Heart right ventricle (tissue), 16 donors: ENCODE measurements around the gene LAX1. TPM values are rescaled to one million over a fixed set of nuclear protein-coding genes. Genes with fewer than 3 reads are reported as not detected.
"Not testable (repeated sequence)": the region's sequence is repeated elsewhere in the genome, so short reads cannot be mapped to it uniquely, and the experiment has no call there.

ENCODE experiments used
- ATAC-seq, 8 donors: fragments of 200-7000 bp; cut with Tn5 transposase; one replicate each; pipeline ENCODE4 v1.9.1; 2020; ENCODE audit warnings: mild to moderate bottlenecking in 8 of 8, moderate library complexity in 8 of 8, moderate number of reproducible peaks in 1 of 8
- DNase-seq, 2 donors: peaks; one replicate each; pipeline ENCODE4 v3.0.0-alpha.2; 2020
- H3K27ac ChIP-seq, 10 donors: fragments of 200-600 bp; sonication (generic) in 2 of 10; one replicate each; pipeline versions ENCODE4 v1.5.0 to v1.8.0; 2020 to 2022; ENCODE audit warnings: mild to moderate bottlenecking in 3 of 10
- H3K27me3 ChIP-seq, 7 donors: fragments of 200-600 bp; one replicate each; pipeline ENCODE4 v1.8.0; 2021 to 2022; ENCODE audit warnings: mild to moderate bottlenecking in 2 of 7
- H3K36me3 ChIP-seq, 9 donors: fragments of 200-600 bp; sonication (generic) in 1 of 9; one replicate each; pipeline versions ENCODE4 v1.5.0 to v1.8.0; 2020 to 2022; ENCODE audit warnings: mild to moderate bottlenecking in 2 of 9
- H3K4me1 ChIP-seq, 9 donors: fragments of 200-600 bp; sonication (generic) in 1 of 9; one replicate each; pipeline versions ENCODE4 v1.5.0 to v1.8.0; 2020 to 2022; ENCODE audit warnings: mild to moderate bottlenecking in 4 of 9
- H3K4me3 ChIP-seq, 10 donors: fragments of 200-600 bp; sonication (generic) in 2 of 10; one replicate each; pipeline versions ENCODE4 v1.5.0 to v1.8.0; 2020 to 2022; ENCODE audit warnings: mild to moderate bottlenecking in 7 of 10, moderate library complexity in 2 of 10
- H3K9me3 ChIP-seq, 11 donors: fragments of 200-600 bp in 10 of 11; sonication (generic) in 2 of 11; one replicate each; pipeline versions ENCODE4 v1.5.0 to v1.8.0; 2013 to 2022; ENCODE audit warnings: mild to moderate bottlenecking in 2 of 11, control low read depth in 1 of 11, moderate library complexity in 1 of 11
- WGBS, 2 donors: extraction: QIAGEN DNeasy Blood & Tissue Kit; methylation state at CpG; one replicate each; pipeline ENCODE4 v1.1.7; 2013; ENCODE audit warnings: inconsistent platforms in 1 of 2; 5-methylcytosine and 5-hydroxymethylcytosine counted together
- intact Hi-C, 10 donors: fragments of 100-400 bp; cut with DNase I; formaldehyde crosslinking; loops; one replicate each; pipeline versions ENCODE4 v1.11.1 to v1.14.2; 2022
- polyA plus RNA-seq, 2 donors: library from polyadenylated mRNA; stranded (reverse); fragments of 200-250 nt; gene quantifications; one replicate each; pipeline ENCODE4 v1.2.3, GENCODE V29; 2013
- total RNA-seq, 10 donors: library from RNA; stranded (reverse); fragmentation: NEBNext Ultra II Directional in 3 of 10; extraction: Animal tissue kit (Norgen Biotek cat#: 25700) in 3 of 10; gene quantifications; one replicate each; pipeline versions ENCODE4 v1.2.1 to v1.2.4, GENCODE V29; 2021 to 2023
- TF ChIP-seq, protein P1 (sequence below), 9 donors: fragments of 200-600 bp; sonication (generic) in 2 of 9; IDR thresholded peaks; one replicate each; pipeline versions ENCODE4 v1.5.0 to v1.8.0; 2021 to 2022; ENCODE audit warnings: antibody characterized with exemption in 9 of 9, mild to moderate bottlenecking in 5 of 9, moderate library complexity in 1 of 9
- donor health status: Arrhythmogenic right ventricular cardiomyopathy.
- donor health status: ischemic (EF 13 %, LVEDD 7.1; RV severe dilation, severe dysfunction).
- donor health status: healthy with polysubstance abuse.
- donor health status: DM: no; HTN: yes; CAD: no.
- donor health status: DM: no; HTN: no; CAD: no.
- donor health status: ischemic (EF 25% LVEDD 6.9; RV normal size, moderate dysfunction).
- donor health status: ischemic (EF 25% LVEDD 5.7; RV mildly dilated, moderate dysfunction).
- donor health status: healthy.
- donor health status: DM: yes; HTN: yes; CAD: no.
- donor health status: Ischemic cardiomyopathy.
- donor health status: ischemic (EF 35%, LVEDD 5.7; RV mildly dilated, moderate dysfunction).
- donor health status: nonischemic (EF 11% LVEDD 7.7; RV severe dilation, severe dysfunction).
- donor health status: DM: yes; HTN: yes; CAD: no.
- donor health status: PGD.
- donor health status: ischemic (EF 29% LVEDD 5.4; RV normal size, mild dysfunction).
- donor health status: nonischemic (EF 23%, LVEDD 6.1; RV moderate dilation, normal function).

The LAX1 gene
- total and polyA plus RNA-seq, 12 donors = 0.03 to 1.3 (median 0.17) TPM; not detected in 2

DNA sequence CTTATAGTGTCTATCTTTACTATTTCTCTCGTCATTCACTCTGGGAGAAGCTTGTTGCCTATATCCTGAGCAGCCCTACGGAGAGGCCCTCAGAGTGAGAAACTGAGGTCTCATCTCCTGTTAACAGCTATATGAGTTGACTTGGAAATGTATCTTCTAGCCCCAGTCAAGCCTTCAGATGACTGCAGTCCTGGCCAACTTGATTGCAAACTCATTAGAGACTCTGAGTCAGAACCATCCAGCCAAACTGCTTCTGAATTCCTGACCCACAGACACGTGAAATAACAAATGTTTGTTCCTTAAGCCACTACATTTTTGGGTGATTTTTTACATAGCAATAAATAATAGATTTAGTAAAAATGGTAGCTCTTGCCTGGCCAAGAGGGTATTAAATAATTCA is 26.5 kb downstream of the LAX1 start:
- DNase-seq (no peak), ATAC-seq (no peak)
- H3K4me3 ChIP-seq = no peak overlapping the region
- H3K4me1 ChIP-seq = peaks cover 0 to 8% (median 2%) of the 10 kb centered on the region in 9 donors
- intact Hi-C loops = loop anchor here in 2 of 10 donors (10.0 kb wide), 3 partner anchors 167 to 1833 kb away; partner anchors contain the start of gene ATP2B4 (in 1 of the 2)
- H3K27me3 ChIP-seq = no peaks in the 10 kb centered on the region
- no peak overlapping the region for H3K27ac ChIP-seq
- H3K36me3 ChIP-seq = no peaks in the 10 kb centered on the region
- TF ChIP-seq, protein P1, sequence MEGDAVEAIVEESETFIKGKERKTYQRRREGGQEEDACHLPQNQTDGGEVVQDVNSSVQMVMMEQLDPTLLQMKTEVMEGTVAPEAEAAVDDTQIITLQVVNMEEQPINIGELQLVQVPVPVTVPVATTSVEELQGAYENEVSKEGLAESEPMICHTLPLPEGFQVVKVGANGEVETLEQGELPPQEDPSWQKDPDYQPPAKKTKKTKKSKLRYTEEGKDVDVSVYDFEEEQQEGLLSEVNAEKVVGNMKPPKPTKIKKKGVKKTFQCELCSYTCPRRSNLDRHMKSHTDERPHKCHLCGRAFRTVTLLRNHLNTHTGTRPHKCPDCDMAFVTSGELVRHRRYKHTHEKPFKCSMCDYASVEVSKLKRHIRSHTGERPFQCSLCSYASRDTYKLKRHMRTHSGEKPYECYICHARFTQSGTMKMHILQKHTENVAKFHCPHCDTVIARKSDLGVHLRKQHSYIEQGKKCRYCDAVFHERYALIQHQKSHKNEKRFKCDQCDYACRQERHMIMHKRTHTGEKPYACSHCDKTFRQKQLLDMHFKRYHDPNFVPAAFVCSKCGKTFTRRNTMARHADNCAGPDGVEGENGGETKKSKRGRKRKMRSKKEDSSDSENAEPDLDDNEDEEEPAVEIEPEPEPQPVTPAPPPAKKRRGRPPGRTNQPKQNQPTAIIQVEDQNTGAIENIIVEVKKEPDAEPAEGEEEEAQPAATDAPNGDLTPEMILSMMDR (IDR thresholded peaks at IDR 0.05) = no peak
- WGBS, 2 donors = 69 to 87% methylated on average over 3 of the region's 3 CpGs
- H3K9me3 ChIP-seq = no peaks in the 10 kb centered on the region

- H3K36me3 ChIP-seq = peaks cover 0 to 6% (median 0%) of the 10 kb centered on the region in 9 donors
- peaks cover 4 to 18% (median 12%) of the 10 kb centered on the region in 9 donors for H3K4me1 ChIP-seq
- H3K27ac ChIP-seq = no peak overlapping the region
- no peak overlapping the region for H3K4me3 ChIP-seq
- DNase-seq (no peak), ATAC-seq (no peak)
- WGBS, 2 donors = 91 to 95% methylated on average over 2 of the region's 2 CpGs
- H3K9me3 ChIP-seq = no peaks in the 10 kb centered on the region
- TF ChIP-seq, protein P1 (IDR thresholded peaks at IDR 0.05) = no peak
- no peaks in the 10 kb centered on the region for H3K27me3 ChIP-seq
- intact Hi-C loops = loop anchor here in 2 of 10 donors (10.0 kb wide), 3 partner anchors 168 to 1832 kb away; partner anchors contain the start of gene ATP2B4 (in 1 of the 2)
These were observed 27.5 kb downstream of the LAX1 start for GRCh38 chr1:203792486-203792885.

DNA sequence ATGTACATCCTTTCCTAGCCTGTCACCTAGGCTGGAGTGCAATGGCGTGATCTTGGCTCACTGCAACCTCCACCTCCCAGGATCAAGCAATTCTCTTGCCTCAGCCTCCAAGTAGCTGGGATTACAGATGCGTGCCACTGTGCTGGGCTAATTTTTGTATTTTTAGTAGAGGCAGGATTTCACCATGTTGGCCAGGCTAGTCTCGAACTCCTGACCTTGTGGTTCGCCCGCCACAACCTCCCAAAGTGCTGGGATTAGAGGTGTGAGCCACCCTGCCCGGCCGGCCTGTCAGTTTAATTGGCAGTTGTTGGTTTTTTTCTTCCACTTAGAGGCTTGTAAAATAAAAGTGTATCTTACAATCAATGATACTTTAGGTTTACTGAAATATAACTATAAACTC is 28.6 kb downstream of the LAX1 start:
- intact Hi-C loops = loop anchor here in 2 of 10 donors (10.0 kb wide), 3 partner anchors 169 to 1831 kb away; partner anchors contain the start of gene ATP2B4 (in 1 of the 2)

GRCh38 chr1:203794764-203795440 is 29.9 kb downstream of the LAX1 start:
- Histone ChIP-seq H3K4me3 (peak overlapping the region in 9 of 10 donors; percentile 66 to 89 (median 74)), H3K27ac (peak overlapping the region in 9 of 10 donors; percentile 85 to 99 (median 97)), H3K9me3 (no peaks in the 10 kb centered on the region), H3K4me1 (peaks cover 8 to 42% (median 36%) of the 10 kb centered on the region in 9 donors), H3K36me3 (peaks cover 0 to 31% (median 0%) of the 10 kb centered on the region in 9 donors), H3K27me3 (no peaks in the 10 kb centered on the region)
- TF ChIP-seq, protein P1 (IDR thresholded peaks at IDR 0.05) = no peak
- DNase-seq (peak in 1 of 2 donors; percentile 7), ATAC-seq (no peak)
- WGBS, 2 donors = 74 to 75% methylated on average over 19 of the region's 19 CpGs
- intact Hi-C loops = loop anchor here in 3 of 10 donors (5.0 to 10.0 kb wide), 4 partner anchors 168 to 1830 kb away; partner anchors contain the start of gene ATP2B4 (in 2 of the 3)

More for the DNA sequence above, 28.6 kb downstream of the LAX1 start:
- not testable (repeated sequence) for H3K4me3 ChIP-seq, H3K27ac ChIP-seq, DNase-seq, H3K27me3 ChIP-seq, ATAC-seq, H3K9me3 ChIP-seq
- Histone ChIP-seq H3K4me1 (peaks cover 8 to 28% (median 23%) of the 10 kb centered on the region in 9 donors), H3K36me3 (peaks cover 0 to 17% (median 0%) of the 10 kb centered on the region in 9 donors)
- WGBS, 2 donors = 97% methylated on average over 7 of the region's 7 CpGs
